GM18861 (cell line): Measurements from ENCODE around the gene TGM4.
"Not testable (repeated sequence)": the region's sequence is repeated elsewhere in the genome, so short reads cannot be mapped to it uniquely, and the experiment has no call there.

Experiments
- ATAC-seq: cut with Tn5 transposase; IDR thresholded peaks from one replicate; pipeline ENCODE4 v1.9.1; 2021; ENCODE audit not compliant: unreplicated experiment

Gene TGM4

DNA sequence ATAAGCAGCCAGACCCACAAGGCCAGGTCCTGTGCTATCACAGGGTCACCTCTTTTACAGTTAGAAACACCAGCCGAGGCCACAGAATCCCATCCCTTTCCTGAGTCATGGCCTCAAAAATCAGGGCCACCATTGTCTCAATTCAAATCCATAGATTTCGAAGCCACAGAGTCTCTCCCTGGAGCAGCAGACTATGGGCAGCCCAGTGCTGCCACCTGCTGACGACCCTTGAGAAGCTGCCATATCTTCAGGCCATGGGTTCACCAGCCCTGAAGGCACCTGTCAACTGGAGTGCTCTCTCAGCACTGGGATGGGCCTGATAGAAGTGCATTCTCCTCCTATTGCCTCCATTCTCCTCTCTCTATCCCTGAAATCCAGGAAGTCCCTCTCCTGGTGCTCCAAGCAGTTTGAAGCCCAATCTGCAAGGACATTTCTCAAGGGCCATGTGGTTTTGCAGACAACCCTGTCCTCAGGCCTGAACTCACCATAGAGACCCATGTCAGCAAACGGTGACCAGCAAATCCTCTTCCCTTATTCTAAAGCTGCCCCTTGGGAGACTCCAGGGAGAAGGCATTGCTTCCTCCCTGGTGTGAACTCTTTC lies 39.6 kb downstream of the TGM4 start:
- no peak for ATAC-seq

DNA sequence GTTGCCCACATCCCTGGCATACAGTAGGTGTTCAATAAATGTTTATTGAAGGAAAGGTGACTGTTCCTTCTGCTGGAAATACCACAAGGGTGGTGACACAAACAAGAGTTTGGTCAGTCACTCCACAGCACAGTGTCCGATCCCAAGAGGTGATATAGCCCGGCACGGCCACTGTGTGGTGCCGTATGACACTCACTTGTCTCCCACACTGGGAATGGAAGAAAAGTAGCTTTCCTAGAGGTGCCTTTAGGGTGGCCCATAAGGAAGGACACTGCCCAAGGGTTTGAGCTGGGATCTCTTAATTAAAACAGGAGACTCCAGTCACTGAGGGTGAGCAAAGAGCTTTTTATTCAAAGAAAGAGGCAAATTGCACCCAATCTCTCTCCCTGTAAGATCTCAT lies 40.5 kb downstream of the TGM4 start:
- ATAC-seq = no peak

DNA sequence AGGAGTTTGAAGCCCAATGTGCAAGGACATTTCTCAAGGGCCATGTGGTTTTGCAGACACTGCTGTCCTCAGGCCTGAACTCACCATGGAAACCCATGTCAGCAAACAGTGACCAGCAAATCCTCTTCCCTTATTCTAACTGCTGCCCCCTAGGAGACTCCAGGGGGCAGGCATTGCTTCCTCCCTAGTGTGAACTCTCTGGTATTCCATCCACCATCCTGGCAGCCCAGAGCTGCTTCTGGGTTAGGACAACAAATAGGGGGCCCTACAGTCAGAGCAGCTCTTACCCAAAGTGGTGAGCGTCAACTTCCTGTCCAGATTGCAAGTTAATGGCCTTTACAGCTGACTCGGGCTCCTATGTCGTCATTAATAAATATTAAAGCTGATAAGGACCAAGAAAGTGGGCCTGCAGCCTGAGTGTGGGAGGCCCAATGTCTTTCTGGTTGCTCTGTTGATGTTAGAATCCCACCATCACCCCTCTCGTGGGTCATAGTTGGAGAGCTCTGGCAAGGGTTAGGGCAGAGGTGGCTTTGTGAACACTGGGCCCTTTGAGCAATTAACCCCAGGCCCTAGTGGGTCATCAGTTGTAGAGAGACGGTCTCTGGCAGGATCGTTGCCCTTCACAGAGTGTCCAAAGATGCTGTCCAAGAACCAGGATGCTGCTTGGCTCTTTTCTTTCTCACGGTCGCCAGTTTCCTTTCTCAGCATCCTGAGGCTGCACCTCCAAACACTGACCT lies 41.5 kb downstream of the TGM4 start:
- no peak for ATAC-seq

DNA sequence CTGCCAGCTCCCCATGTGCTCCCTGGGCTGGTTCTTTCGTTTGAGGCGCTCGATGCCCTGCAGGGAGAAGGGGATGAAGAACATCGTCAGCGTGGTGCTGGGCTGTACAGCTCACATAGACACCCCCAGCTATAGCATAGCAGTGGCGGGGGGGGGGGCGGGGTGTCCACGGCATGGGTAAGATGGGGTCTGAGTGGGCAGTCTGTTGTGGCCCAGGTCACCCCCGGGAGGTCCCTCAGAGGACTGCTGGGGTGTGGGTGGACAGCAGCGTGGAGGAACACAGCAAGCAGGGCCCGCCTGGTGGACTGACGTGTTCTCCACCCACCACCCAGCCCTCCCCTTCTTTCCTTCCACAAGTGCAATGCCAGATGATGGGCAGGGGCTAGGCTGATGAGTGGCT lies 43.7 kb downstream of the TGM4 start:
- ATAC-seq = no peak

DNA sequence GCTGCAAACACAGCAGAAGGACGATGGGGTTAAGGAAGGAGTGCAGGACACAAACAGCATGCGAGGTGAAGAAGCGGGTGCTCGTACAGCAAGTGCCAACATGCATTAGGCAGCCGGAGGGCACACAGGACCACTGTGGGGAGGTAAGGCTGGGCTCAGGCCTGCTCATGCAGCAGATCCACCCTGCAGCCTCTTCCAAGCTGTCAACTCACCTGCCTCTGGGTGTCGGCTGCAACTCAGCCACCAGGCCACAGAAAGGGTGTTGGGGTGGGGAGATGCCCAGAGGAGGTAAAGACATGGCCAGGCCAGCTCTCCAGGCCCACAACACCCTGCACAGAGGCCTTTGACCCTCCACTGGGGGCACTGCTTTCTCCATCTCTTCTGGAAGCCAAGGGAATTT lies 44.2 kb downstream of the TGM4 start:
- no peak for ATAC-seq

DNA sequence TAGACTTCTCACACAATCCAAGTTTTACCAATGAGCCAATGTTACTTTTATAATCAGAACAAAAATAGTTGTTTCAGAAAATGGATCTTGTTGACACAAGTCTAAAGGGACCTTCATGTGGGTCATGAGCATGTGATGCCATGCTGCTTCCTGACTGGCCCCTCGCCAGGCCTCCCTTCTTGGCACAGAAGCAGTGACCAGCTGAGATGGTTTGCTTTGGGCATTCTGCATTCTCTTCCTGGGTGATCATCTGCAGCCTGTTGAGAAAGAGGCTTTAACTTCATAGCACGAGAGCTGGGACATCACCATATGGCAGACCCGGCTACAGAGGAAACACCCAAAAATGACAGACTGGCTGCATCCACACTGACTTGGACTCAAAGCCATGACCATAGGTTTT lies 45.7 kb downstream of the TGM4 start:
- no peak for ATAC-seq

DNA sequence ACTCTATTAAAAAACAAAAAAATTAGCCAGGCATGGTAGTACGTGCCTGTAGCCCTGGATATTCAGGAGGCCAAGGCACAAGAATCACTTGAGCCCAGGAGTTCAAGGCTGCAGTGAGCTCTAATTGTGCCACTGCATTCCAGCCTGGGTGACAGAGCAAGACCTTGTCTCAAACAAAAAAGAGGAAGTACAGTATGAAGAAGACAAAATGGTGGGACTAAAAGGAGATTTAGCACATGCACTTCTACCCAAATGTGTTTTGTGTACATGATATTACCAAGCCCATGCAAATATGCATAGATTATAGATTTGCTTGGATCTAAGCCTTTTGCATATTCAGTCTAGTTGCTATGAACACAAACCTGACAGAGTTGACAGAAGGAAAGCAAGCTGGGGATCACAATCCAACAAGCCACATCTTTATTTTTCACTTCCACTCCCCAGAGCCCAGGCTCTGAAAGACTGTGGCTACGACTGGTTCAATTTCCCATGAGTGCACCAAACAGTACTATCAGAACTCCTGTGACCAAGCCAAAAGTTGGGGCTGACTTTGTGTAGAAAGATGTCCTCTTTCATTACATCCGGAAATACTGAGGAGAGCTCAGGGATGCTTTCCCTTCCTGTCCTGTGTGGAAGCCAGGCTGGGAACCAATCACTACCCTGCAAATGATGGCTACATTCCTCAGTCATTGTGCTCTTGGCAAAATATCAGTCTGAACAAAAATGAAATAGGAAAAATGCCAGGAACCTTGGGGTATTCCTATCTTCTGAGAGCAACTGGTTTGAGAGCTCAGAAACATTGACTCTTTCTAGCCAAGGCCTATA lies 49.4 kb downstream of the TGM4 start:
- no peak for ATAC-seq

DNA sequence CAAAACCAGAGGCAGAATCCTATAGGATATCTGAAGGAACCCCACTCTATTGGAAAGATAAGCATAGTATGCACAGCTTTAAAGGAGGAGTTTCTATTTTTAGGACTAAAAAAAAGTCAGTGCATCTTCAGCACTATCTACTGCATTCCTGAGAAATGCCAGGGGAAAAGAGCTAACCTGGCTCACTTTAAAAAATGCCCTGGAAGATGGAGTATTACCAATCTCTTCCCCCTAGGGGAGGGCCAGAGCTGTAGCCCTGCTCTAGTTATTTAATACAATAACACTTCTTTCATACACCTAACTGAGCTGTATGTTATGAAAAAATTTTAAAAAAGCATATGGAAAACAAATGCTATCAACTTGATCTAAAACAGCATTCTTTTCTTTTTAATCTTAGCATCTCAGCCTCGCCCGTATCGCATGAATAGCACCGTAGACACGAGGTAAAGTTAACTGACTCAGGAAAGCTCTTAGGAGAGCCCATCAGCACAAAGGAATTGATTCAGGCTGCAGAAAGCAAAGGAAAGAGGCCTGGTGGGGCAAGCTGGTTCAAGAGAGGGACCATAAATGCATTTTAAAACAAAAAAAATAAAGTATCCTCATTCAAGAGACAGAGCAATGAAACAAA lies 50.2 kb downstream of the TGM4 start:
- ATAC-seq = no peak

DNA sequence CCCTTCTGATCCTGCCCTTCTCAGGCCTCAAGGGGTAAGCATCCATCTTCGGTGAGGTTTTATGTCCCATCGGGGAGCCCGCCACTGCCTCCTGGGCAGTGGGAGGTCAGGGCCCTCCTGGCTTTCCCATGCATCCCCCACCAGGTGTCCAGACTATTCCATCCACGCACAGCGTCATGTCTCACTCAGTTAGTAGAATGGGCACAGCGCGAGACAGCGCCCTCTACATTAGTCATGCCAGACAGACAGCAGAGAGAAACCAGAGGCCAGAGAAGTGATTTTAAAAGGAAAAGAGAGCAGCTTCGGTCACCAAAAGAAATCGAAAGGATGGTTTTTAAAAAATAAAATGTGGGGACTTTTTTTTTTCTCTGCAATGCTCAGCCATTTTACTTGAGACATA lies 51.8 kb downstream of the TGM4 start:
- ATAC-seq = no peak

DNA sequence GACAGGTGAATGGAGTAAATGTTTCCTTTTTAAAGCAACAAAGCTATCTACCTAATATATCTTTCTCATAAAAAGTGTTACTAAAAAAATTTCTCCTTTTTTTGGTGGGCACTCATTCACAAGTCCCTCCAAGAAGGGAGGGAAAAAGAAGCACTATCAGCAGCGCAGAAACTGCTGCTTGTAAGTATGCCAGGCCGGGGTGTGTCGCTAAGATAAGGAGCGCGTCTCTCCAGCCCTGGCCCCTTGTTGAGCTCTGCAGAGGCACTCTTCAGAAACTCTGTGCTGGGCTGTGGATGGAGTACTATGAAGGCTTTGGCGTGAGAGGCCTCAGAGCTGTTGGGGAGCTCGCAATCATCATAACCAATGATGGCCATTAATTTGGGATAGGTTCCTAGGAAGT lies 52.5 kb downstream of the TGM4 start:
- ATAC-seq = no peak

DNA sequence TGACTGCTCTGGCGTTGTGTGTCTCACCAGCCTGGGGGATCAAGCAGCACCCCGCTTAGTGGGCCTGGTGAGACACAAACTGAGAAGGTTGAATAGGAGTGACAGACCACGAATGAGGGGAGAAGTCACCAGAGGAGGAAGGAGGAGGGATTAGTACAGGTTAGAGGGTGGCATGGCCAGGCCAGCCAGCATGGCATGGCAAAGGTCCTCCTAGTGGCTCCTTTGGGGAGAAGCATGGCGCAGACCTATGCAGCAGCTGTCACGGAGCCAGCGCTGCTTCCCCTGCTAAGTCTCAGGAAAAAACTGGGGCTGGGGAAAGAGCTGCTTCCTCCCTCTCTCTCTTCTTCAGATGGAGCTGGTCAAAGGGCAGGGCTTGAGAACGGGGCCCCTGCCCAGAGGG lies 53.0 kb downstream of the TGM4 start:
- ATAC-seq = no peak

DNA sequence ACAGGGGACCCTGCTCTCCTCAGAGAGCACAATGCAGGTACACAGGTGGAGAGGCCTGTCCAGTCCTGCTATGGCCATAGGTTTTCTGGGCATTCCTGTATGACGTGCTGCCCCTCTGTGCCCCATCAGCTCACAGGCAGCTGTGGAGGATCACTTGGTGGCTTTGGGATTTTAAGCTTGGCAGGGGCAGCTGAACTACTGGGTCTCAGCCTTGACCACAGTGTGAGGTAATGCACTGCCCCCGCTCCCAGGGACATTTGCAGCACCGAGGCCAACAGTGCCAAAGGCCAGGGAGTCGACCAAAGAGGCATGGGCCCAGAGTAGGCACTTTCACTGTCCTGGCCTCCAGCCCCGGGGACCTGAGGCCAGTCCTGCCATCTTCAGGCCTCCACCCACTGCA lies 55.4 kb downstream of the TGM4 start:
- ATAC-seq = no peak

DNA sequence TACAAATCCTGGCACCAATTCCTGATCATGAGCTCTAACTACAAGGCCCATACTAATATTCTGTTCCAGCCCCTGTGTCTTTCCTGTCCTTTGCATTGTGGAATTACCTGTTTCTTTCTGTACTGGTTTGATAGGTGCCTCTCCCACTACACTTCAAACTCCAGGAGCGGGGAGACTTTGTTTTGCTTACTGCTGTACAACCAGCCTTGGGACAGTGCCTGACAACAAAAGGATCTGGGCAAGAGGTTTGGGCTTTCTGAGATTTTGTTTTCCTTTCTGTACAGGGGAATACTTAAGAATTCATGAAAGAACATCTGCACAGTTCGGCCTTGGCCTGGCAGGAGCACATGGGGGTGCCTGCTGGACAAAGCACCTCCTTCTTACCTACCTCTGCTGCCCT lies 56.5 kb downstream of the TGM4 start:
- ATAC-seq = no peak

DNA sequence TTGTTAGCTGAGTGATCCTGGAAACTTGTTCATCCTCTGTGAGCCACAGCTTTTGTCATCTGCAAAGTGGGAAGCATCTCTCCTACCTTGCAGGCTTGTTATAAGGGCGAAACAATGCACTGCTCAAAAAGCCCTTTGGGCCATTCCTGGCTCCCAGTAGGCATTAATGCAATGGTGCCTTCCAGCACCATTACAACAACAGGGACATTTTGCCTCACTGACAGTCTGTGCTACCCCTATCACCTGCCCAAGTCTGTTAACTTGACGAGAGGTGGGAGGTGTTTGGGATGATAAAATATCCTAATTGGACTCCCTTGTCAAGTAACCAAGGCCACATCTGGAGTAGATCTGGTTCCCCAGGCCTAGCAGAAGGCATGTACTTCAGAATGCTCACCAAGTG lies 57.4 kb downstream of the TGM4 start:
- no peak for ATAC-seq

DNA sequence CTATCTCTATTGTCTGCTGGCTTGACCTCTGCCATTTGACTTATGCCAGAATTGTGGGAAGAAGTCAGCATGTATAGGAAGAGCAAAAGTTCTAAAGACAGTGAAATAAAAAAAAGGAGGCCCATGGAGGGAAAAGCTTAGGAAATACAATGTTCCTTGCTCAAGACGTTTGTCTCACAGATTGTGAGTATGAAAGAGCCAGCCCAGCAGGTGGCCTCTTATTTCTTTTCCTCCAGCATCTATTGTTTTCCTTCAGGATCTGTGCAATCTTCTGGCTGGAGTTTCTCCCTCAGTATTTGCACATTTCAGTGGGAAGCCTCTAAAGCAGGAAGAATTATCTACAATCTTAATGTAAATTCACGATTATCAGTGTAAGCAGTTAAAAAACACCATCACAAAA lies 57.9 kb downstream of the TGM4 start:
- no peak for ATAC-seq

DNA sequence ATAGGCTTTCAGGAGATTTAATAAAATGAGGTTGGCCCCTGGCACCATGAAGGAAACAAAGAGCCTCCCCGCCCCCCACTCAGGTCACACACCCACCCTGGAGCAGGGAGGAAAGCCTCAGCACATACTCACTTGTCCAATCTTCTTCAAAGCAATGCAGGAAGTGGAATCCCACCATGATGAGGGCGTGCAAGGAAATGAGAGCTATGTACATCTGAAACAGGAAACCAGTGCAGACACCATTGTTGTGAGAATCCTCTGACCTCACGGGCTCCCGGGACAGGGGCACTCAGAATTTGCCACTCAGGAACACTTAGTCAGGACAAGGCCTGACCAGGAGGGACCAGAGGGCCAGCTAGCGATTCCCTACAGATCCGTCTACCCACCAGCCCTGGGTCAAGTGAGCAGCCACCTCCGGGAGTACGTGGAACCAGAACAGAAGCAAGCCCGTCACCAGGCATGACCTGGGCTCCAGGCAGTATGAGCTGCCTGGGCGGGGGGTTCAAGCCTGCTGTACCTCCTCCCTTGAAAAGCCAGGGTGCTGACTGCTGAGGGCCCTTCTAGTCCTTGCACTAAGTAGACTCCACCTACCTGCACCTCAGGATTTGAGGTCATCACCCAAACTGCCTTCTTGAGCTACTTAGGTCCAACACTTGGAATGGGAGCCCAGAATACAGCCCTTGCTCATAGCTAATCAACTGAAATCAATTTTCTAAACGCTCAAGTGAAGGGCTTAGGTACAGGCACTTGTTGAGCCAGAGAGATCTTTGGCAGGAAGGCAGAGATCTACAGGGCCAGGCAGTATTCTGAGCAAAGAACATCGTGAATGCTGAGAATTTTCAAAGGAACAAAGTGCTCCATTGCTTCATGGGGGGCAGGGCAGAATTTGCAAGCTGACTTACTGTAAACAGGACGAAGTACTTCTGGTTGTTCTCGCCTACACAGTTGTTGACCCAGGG lies 58.9 kb downstream of the TGM4 start:
- ATAC-seq = no peak

DNA sequence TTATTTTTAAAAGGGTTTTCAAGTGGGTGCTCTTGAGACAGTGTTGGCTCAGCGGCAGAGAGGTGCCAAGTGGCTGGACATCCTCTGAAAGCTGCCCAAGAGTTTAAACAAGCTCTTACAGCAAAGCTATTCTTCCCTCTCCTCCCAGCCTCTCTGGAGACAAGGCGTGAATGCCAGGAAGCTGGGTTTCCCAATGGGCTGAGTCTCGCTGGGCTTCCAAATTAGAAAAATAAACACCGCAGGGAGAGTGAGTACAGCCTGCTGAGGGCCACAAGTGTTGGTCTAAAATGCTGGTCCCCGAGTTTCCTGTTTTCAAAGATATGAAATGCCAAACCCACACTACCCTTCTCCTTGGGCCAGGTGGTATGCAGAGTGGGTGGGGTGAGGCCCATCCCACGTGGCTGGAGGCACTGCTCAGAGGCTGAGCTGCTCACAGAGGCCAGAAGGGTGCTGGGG lies 65.2 kb downstream of the TGM4 start:
- no peak for ATAC-seq

DNA sequence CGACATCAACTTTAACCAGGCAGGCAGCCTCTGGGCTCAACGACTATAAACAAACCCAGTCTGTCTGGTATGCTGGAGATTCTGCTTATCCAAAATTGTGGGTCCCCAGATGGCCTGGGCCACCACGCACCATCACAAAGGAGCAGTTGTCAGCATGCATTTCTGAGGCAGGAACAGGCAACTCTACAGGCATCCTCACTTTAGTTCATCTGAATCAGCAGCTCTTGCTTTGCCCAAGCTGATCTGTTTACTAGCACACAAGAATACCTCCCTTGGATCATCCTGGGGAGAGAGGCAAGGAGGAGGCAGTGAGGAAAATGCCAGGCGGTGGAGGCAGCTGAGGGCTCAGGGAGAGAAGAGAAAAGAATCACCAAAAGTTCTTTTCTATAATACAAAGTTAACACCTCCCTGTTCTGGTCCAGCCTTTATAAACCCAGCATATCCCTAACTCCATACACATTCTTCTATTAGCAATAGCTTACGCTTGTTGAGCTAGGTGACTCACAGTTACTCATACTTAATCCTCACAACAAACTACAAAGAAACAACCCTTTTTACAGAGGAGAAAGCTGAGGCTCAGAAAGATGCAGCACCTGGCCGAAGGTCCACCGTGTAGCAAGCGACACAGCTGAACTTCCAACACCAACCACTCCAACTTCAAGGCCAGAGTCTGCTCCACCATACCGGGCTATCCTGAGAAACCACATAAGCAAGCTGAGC lies 68.0 kb downstream of the TGM4 start:
- no peak for ATAC-seq

DNA sequence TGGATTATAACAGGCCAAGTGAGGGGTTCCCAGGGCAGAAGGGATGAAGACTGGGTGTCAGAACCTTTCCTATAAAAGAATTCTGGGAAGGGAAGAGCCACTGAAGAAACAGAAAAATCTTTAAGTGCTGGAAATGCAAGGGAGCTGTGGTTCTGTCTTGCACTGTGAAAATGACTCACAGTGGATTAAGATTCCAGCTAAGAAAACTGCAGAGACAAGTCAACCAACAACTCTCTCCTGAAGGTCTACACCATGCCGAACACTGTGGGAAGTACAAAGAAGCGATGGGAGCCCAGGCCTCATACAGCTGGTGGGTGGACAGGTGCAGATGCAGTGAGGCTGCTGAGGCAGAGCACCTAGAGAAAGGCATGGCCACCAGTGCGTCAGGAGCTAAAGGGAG lies 73.8 kb downstream of the TGM4 start:
- ATAC-seq = no peak

DNA sequence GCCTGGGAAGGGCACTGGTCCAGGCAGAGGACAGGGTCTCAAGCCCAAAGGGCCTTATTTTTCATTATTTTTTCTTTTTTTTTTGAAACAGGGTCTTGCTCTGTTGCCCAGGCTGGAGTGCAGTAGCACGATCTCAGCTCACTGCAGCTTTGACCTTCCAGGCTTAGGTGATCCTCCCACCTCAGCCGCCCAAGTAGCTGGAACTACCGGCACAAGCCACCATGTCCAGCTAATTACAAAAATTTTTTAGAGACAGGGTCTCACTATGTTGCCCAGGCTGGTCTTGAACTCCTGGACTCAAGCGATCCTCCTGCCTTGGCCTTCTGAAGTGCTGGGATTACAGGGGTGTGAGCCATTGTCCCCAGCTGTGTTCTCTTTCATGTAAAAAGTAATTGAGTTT lies 75.4 kb downstream of the TGM4 start:
- not testable (repeated sequence) for ATAC-seq
